Measurements from ENCODE around the gene LRIG3. TPM values are rescaled to one million over a fixed set of nuclear protein-coding genes. Genes with fewer than 3 reads are reported as not detected.
"Not testable (repeated sequence)": the region's sequence is repeated elsewhere in the genome, so short reads cannot be mapped to it uniquely, and the experiment has no call there.

Gene LRIG3
- total and polyA plus RNA-seq, 2 donors from 2014 or later, result 4.4 to 40.5 TPM

DNA sequence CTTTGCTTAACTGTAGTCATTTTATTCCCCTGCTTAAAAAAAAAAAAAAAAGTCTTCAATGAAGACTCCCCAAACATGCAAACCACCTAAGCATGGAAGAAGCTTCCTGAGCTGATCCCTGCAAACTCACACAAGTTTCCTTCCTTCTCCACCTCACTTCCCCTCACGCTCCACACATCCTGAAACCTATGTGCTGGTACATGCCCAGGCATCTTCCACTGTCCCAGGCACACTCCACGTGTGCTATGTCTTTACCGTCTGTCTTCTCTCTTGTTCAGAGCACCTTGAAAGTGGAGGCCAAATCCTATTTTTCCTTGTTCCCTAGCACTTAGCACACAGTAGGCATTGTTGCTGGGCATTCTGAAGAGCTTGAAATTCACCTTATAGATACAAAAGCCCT, 13.4 kb downstream of the LRIG3 start:
- H3K27ac ChIP-seq (ENCODE audit: low read depth in 2 of 2, low read length in 2 of 2), result no peak overlapping the region

DNA sequence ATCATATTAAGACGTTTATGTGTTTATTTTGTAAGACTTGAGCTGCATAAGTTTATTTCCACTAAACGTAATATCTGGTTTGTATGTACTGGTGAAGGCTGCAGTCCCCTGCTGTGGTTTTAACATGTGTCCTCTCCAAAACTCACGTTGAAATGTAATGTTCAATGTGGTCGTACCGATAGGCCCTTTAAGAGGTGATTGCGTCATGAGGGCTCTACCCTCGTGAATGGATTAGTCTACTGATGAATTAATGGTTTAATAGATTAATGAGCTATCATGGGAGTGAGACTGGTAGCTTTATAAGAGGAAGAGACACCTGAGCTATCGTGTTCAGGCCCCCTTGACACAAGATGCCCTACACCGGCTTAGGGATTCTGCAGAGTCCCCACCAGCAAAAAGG, 14.9 kb downstream of the LRIG3 start:
- intact Hi-C loops (cut with DNase I), result no loop called here
- no peak overlapping the region for H3K27ac ChIP-seq (ENCODE audit: low read depth in 2 of 2, low read length in 2 of 2)
- no peak overlapping the region for H3K9ac ChIP-seq (ENCODE audit: low read length in 3 of 3)
- H3K4me1 ChIP-seq (ENCODE audit: control insufficient read depth in 2 of 3, insufficient read depth in 2 of 3, low read depth in 1 of 3, low read length in 3 of 3), result no peaks in the 10 kb centered on the region
- DNase-seq (no peak), FAIRE-seq (no peak)
- H3K4me3 ChIP-seq (ENCODE audit: low read length in 3 of 3), result no peak overlapping the region
- peaks cover 0 to 10% (median 7%) of the 10 kb centered on the region in 3 donors for H3K36me3 ChIP-seq (ENCODE audit: control insufficient read depth in 2 of 3, insufficient read depth in 3 of 3, low read length in 3 of 3)
- no peaks in the 10 kb centered on the region for H3K27me3 ChIP-seq (ENCODE audit: control insufficient read depth, insufficient read depth, low read length)
- H3K9me3 ChIP-seq (ENCODE audit: control insufficient read depth in 2 of 3, insufficient read depth in 1 of 3, low read length in 3 of 3), result no peaks in the 10 kb centered on the region
- TF ChIP-seq, protein P1, sequence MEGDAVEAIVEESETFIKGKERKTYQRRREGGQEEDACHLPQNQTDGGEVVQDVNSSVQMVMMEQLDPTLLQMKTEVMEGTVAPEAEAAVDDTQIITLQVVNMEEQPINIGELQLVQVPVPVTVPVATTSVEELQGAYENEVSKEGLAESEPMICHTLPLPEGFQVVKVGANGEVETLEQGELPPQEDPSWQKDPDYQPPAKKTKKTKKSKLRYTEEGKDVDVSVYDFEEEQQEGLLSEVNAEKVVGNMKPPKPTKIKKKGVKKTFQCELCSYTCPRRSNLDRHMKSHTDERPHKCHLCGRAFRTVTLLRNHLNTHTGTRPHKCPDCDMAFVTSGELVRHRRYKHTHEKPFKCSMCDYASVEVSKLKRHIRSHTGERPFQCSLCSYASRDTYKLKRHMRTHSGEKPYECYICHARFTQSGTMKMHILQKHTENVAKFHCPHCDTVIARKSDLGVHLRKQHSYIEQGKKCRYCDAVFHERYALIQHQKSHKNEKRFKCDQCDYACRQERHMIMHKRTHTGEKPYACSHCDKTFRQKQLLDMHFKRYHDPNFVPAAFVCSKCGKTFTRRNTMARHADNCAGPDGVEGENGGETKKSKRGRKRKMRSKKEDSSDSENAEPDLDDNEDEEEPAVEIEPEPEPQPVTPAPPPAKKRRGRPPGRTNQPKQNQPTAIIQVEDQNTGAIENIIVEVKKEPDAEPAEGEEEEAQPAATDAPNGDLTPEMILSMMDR (IDR thresholded peaks at IDR 0.05; ENCODE audit: borderline replicate concordance, extremely low read depth, insufficient read depth), result no peak

More for the DNA sequence above, 13.4 kb downstream of the LRIG3 start:
- intact Hi-C loops (cut with DNase I), result no loop called here
- Histone ChIP-seq H3K4me1 (ENCODE audit: control insufficient read depth in 2 of 3, insufficient read depth in 2 of 3, low read depth in 1 of 3, low read length in 3 of 3) (no peaks in the 10 kb centered on the region), H3K27me3 (ENCODE audit: control insufficient read depth, insufficient read depth, low read length) (no peaks in the 10 kb centered on the region), H3K36me3 (ENCODE audit: control insufficient read depth in 2 of 3, insufficient read depth in 3 of 3, low read length in 3 of 3) (peaks cover 8 to 10% (median 10%) of the 10 kb centered on the region in 3 donors), H3K4me3 (ENCODE audit: low read length in 3 of 3) (no peak overlapping the region), H3K9ac (ENCODE audit: low read length in 3 of 3) (no peak overlapping the region), H3K9me3 (ENCODE audit: control insufficient read depth in 2 of 3, insufficient read depth in 1 of 3, low read length in 3 of 3) (no peaks in the 10 kb centered on the region)
- TF ChIP-seq, protein P1 (IDR thresholded peaks at IDR 0.05; ENCODE audit: borderline replicate concordance, extremely low read depth, insufficient read depth), result no peak
- DNase-seq (no peak), FAIRE-seq (no peak)

DNA sequence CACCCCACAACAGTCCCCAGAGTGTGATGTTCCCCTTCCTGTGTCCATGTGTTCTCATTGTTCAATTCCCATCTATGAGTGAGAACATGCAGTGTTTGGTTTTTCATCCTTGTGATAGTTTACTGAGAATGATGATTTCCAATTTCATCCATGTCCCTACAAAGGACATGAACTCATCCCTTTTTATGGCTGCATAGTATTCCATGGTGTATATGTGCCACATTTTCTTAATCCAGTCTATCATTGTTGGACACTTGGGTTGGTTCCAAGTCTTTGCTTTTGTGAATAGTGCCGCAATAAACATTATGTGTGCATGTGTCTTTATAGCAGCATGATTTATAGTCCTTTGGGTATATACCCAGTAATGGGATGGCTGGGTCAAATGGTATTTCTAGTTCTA, 17.6 kb downstream of the LRIG3 start:
- H3K36me3 ChIP-seq (ENCODE audit: control insufficient read depth in 2 of 3, insufficient read depth in 3 of 3, low read length in 3 of 3); H3K4me3 ChIP-seq (ENCODE audit: low read length in 3 of 3); H3K27me3 ChIP-seq (ENCODE audit: control insufficient read depth, insufficient read depth, low read length); intact Hi-C loops (cut with DNase I); FAIRE-seq; DNase-seq; H3K9me3 ChIP-seq (ENCODE audit: control insufficient read depth in 2 of 3, insufficient read depth in 1 of 3, low read length in 3 of 3); H3K4me1 ChIP-seq (ENCODE audit: control insufficient read depth in 2 of 3, insufficient read depth in 2 of 3, low read depth in 1 of 3, low read length in 3 of 3); H3K9ac ChIP-seq (ENCODE audit: low read length in 3 of 3); H3K27ac ChIP-seq (ENCODE audit: low read depth in 2 of 2, low read length in 2 of 2): not testable (repeated sequence)

DNA sequence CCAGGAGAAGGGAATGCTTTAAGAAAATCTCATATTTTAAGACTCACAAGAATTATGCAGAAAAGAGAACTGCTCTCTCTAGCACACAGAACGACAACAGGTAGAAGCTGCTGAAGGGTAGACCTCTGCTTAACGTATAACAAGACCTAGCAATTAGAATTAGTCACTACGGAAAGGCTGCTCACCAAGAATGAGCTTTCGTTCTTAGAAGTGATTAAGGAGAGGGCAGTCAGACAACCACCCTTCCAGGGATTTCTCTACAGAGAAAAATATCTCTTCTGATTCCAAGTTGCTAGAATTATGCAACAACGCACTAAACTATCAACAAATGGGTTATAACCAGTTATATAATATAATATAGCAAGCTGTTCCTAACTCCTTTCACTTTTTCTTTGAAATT, 18.6 kb downstream of the LRIG3 start:
- Histone ChIP-seq H3K36me3 (ENCODE audit: control insufficient read depth in 2 of 3, insufficient read depth in 3 of 3, low read length in 3 of 3) (peaks cover 0 to 7% (median 0%) of the 10 kb centered on the region in 3 donors), H3K4me3 (ENCODE audit: low read length in 3 of 3) (no peak overlapping the region), H3K27me3 (ENCODE audit: control insufficient read depth, insufficient read depth, low read length) (no peaks in the 10 kb centered on the region), H3K4me1 (ENCODE audit: control insufficient read depth in 2 of 3, insufficient read depth in 2 of 3, low read depth in 1 of 3, low read length in 3 of 3) (no peaks in the 10 kb centered on the region), H3K27ac (ENCODE audit: low read depth in 2 of 2, low read length in 2 of 2) (no peak overlapping the region), H3K9me3 (ENCODE audit: control insufficient read depth in 2 of 3, insufficient read depth in 1 of 3, low read length in 3 of 3) (no peaks in the 10 kb centered on the region), H3K9ac (ENCODE audit: low read length in 3 of 3) (no peak overlapping the region)
- intact Hi-C loops (cut with DNase I), result no loop called here
- DNase-seq (no peak), FAIRE-seq (no peak)
- TF ChIP-seq, protein P1 (IDR thresholded peaks at IDR 0.05; ENCODE audit: borderline replicate concordance, extremely low read depth, insufficient read depth), result no peak
